Measurements from ENCODE around the gene LMCD1. TPM values are rescaled to one million over a fixed set of nuclear protein-coding genes. Genes with fewer than 3 reads are reported as not detected.
"Not testable (repeated sequence)": the region's sequence is repeated elsewhere in the genome, so short reads cannot be mapped to it uniquely, and the experiment has no call there.

The LMCD1 gene
- total RNA-seq, 1 donor from 2014 or later = 9.5 TPM

- Mint-ChIP-seq H3K27me3 (ENCODE audit: unreplicated experiment) (no peaks in the 10 kb centered on the region), H3K4me3 (ENCODE audit: unreplicated experiment) (no peak overlapping the region), H3K4me1 (ENCODE audit: unreplicated experiment) (peaks cover 7% of the 10 kb centered on the region), H3K9me3 (ENCODE audit: unreplicated experiment) (no peaks in the 10 kb centered on the region), H3K36me3 (ENCODE audit: low read depth, unreplicated experiment) (no peaks in the 10 kb centered on the region), H3K27ac (ENCODE audit: unreplicated experiment) (no peak overlapping the region)
- DNase-seq (ENCODE audit: low spot score) = no peak
- TF ChIP-seq, protein P1, sequence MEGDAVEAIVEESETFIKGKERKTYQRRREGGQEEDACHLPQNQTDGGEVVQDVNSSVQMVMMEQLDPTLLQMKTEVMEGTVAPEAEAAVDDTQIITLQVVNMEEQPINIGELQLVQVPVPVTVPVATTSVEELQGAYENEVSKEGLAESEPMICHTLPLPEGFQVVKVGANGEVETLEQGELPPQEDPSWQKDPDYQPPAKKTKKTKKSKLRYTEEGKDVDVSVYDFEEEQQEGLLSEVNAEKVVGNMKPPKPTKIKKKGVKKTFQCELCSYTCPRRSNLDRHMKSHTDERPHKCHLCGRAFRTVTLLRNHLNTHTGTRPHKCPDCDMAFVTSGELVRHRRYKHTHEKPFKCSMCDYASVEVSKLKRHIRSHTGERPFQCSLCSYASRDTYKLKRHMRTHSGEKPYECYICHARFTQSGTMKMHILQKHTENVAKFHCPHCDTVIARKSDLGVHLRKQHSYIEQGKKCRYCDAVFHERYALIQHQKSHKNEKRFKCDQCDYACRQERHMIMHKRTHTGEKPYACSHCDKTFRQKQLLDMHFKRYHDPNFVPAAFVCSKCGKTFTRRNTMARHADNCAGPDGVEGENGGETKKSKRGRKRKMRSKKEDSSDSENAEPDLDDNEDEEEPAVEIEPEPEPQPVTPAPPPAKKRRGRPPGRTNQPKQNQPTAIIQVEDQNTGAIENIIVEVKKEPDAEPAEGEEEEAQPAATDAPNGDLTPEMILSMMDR (IDR thresholded peaks at IDR 0.05; ENCODE audit: unreplicated experiment) = no peak
Observed at GRCh38 chr3:8576436-8576835, 74.8 kb downstream of the LMCD1 start.

DNA sequence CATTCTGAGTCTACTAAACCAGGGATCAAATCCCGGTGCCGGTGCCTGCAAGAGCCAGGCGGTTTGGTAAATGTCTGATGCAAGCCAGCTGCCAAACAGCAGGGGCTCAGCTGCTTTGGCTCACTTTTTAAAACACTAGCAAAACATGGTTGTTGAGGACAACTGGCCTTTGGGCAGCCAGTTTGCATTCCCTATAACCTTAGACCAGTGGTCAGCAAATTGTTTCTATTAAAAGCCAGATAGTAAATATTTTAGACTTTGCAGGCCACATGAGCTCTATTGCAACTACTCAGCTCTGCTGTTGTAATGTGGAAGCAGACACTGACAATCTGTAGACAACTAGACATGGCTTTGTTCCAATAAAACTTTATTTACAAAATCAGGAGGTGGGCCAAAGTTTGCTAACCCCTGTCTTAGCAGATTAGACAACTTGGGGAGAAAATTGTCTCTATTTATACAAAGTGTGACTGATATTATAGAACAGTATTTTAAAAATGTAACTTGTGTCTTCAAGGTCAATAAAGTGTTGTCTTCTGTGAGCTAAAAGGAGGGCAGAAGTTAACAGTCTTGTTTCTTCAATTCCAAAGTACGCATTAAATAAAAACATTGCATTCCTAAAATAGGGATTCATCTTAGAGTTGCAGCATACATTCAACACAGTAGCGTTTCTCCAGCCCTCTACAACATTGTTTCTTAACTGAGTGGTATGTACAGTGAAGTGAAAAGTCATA, 75.4 kb downstream of the LMCD1 start:
- H3K36me3 Mint-ChIP-seq (ENCODE audit: low read depth, unreplicated experiment) = no peaks in the 10 kb centered on the region
- H3K27me3 Mint-ChIP-seq (ENCODE audit: unreplicated experiment) = no peaks in the 10 kb centered on the region
- H3K4me1 Mint-ChIP-seq (ENCODE audit: unreplicated experiment) = peaks cover 3% of the 10 kb centered on the region
- no peak for DNase-seq (ENCODE audit: low spot score)
- H3K9me3 Mint-ChIP-seq (ENCODE audit: unreplicated experiment) = no peaks in the 10 kb centered on the region
- no peak overlapping the region for H3K4me3 Mint-ChIP-seq (ENCODE audit: unreplicated experiment)
- no peak overlapping the region for H3K27ac Mint-ChIP-seq (ENCODE audit: unreplicated experiment)
- TF ChIP-seq, protein P1 (IDR thresholded peaks at IDR 0.05; ENCODE audit: unreplicated experiment) = no peak

DNA sequence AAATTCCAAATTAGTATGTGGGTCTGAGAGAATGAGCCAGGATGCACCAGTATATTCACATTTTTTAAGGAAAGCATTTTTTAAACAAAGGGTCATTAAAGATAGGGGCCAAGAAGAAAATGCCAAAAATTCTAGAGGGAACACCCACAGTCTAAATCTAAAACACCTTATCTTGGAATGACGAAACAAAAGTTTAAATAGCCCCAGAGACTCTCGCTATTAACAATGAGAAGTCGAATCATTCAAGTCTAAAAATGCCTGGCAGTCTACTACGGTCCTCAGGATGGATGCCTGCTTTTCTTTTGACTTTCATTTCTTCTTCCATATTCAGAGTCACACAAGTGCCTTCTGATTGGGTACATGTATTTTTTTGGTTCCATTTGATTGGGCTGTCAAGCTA, 76.7 kb downstream of the LMCD1 start:
- H3K4me1 Mint-ChIP-seq (ENCODE audit: unreplicated experiment) = peaks cover 3% of the 10 kb centered on the region
- DNase-seq (ENCODE audit: low spot score) = no peak

GRCh38 chr3:8579096-8579495, 77.5 kb downstream of the LMCD1 start:
- H3K9me3 Mint-ChIP-seq (ENCODE audit: unreplicated experiment) = no peaks in the 10 kb centered on the region
- H3K27ac Mint-ChIP-seq (ENCODE audit: unreplicated experiment) = no peak overlapping the region
- H3K4me1 Mint-ChIP-seq (ENCODE audit: unreplicated experiment) = peaks cover 3% of the 10 kb centered on the region
- no peak overlapping the region for H3K4me3 Mint-ChIP-seq (ENCODE audit: unreplicated experiment)
- TF ChIP-seq, protein P1 (IDR thresholded peaks at IDR 0.05; ENCODE audit: unreplicated experiment) = no peak
- no peak for DNase-seq (ENCODE audit: low spot score)
- H3K36me3 Mint-ChIP-seq (ENCODE audit: low read depth, unreplicated experiment) = no peaks in the 10 kb centered on the region
- H3K27me3 Mint-ChIP-seq (ENCODE audit: unreplicated experiment) = no peaks in the 10 kb centered on the region

More for the DNA sequence above, 76.7 kb downstream of the LMCD1 start:
- TF ChIP-seq, protein P1 (IDR thresholded peaks at IDR 0.05; ENCODE audit: unreplicated experiment) = no peak
- H3K36me3 Mint-ChIP-seq (ENCODE audit: low read depth, unreplicated experiment) = no peaks in the 10 kb centered on the region
- no peak overlapping the region for H3K4me3 Mint-ChIP-seq (ENCODE audit: unreplicated experiment)
- no peak overlapping the region for H3K27ac Mint-ChIP-seq (ENCODE audit: unreplicated experiment)
- no peaks in the 10 kb centered on the region for H3K27me3 Mint-ChIP-seq (ENCODE audit: unreplicated experiment)
- H3K9me3 Mint-ChIP-seq (ENCODE audit: unreplicated experiment) = no peaks in the 10 kb centered on the region

GRCh38 chr3:8579943-8580342, 78.3 kb downstream of the LMCD1 start:
- H3K4me1 Mint-ChIP-seq (ENCODE audit: unreplicated experiment) = peaks cover 3% of the 10 kb centered on the region
- H3K27ac Mint-ChIP-seq (ENCODE audit: unreplicated experiment) = no peak overlapping the region
- H3K4me3 Mint-ChIP-seq (ENCODE audit: unreplicated experiment) = no peak overlapping the region
- no peaks in the 10 kb centered on the region for H3K27me3 Mint-ChIP-seq (ENCODE audit: unreplicated experiment)
- TF ChIP-seq, protein P1 (IDR thresholded peaks at IDR 0.05; ENCODE audit: unreplicated experiment) = no peak
- no peak for DNase-seq (ENCODE audit: low spot score)
- no peaks in the 10 kb centered on the region for H3K36me3 Mint-ChIP-seq (ENCODE audit: low read depth, unreplicated experiment)
- no peaks in the 10 kb centered on the region for H3K9me3 Mint-ChIP-seq (ENCODE audit: unreplicated experiment)

GRCh38 chr3:8580434-8580833, 78.8 kb downstream of the LMCD1 start:
- not testable (repeated sequence) for H3K36me3 Mint-ChIP-seq (ENCODE audit: low read depth, unreplicated experiment); H3K9me3 Mint-ChIP-seq (ENCODE audit: unreplicated experiment); DNase-seq (ENCODE audit: low spot score); H3K4me3 Mint-ChIP-seq (ENCODE audit: unreplicated experiment); H3K27ac Mint-ChIP-seq (ENCODE audit: unreplicated experiment); H3K27me3 Mint-ChIP-seq (ENCODE audit: unreplicated experiment); H3K4me1 Mint-ChIP-seq (ENCODE audit: unreplicated experiment)

Measured in endothelial cell (in vitro differentiated cells).